GM21576 (cell line): ENCODE measurements around the gene ADARB1.

Experiments used
- ATAC-seq: cut with Tn5 transposase; IDR thresholded peaks from one replicate; pipeline ENCODE4 v1.9.1; 2021; ENCODE audit warnings: mild to moderate bottlenecking, moderate library complexity; ENCODE audit not compliant: unreplicated experiment

ADARB1 gene

DNA sequence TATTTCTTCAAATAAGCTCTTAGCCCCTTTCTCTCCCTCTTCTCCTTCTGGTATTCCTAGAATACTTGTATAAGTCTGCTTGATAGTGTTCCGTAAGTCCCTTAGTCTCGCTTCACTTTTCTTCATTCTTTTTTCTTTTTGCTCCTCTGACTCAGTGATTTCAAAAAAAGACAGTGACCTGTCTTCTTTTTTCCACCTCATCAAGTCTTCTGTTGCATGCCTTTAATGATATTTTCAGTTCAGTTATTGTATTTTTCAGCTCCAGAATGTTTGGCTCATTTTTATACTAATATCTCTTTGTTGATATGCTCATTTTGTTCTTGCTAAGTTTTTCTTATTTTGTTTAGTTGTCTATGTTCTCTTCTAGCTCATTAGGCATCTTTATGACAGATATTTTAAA is 115.6 kb downstream of the ADARB1 start:
- no peak for ATAC-seq

DNA sequence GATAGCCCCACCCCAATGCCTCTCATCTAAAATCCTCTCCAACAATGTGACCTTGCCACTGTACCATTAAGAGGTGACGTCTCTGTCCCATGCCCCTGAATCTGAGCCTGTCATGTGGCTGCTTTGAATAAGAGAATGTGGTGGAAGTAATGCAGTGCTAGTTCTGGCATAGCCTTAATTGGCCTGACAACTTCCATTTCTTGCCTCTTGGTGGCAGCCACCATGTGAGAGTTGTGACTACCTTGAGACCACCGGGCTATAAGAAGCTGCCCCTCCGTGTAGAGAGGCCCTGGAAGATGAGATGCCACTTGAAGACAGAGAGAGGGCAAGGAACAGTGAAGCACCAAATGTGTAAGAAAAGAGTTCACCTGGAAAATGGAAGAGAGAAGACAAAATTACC is 118.0 kb downstream of the ADARB1 start:
- ATAC-seq, result no peak

DNA sequence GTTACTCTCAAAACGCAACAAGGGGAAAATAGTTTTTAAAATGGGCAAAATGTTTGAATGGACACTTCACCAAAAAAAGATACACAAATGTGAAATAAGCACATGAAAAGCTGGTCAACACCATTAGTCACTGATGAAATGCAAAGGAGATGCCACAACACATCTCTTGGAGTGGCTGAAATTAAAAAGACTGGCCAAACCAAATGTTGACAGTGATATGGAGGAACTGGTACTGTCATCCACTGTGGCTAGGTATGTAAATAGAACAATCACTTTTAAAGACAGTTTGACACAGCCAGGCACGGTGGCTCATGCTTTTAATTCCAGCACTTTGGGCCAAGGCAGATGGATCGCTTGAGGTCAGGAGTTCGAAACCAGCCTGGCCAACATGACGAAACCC is 122.2 kb downstream of the ADARB1 start:
- ATAC-seq, result no peak

DNA sequence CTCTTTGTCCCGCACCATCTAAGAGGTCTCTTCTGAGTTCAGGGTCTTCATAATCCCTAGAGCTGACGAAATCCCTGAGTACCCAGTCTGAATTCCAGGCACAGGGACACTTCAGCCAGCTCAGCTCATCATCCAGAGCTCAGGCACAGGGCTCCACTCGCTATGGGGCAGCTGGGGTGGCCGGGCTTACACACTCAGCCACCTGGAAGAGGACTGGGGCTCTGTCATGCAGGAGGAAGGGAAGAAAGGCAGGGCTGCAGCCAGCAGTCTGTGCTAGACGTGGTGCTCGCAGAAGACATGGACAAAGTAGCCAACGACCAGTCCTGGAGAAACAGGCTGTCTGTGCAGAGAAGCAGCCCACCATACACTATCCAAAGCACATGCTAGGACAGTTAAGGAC is 124.8 kb downstream of the ADARB1 start:
- ATAC-seq, result no peak

DNA sequence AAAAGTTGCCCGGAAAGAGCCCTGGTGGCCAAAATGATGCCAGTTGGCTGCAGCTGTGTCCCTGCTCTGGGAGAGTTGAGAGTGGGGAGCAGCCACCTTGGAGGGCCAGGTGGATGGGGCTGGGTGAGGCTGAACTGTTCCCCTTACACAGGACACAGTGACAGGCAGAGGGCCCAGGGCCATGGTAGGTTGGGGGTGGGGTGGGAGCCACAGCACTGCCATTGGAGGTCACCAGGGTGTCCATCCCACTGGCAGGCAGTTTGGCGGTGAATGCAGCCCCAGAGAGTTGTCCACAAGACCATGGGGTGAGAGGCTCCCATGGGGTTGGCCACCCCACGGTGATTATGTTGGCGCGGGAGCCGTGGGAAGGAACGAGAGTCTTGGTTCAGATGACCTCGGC is 125.7 kb downstream of the ADARB1 start:
- no peak for ATAC-seq

- ATAC-seq, result no peak
Observed at GRCh38 chr21:45200581-45201296, 126.4 kb downstream of the ADARB1 start.

- ATAC-seq, result no peak
Observed at GRCh38 chr21:45202344-45202743, 128.0 kb downstream of the ADARB1 start.

DNA sequence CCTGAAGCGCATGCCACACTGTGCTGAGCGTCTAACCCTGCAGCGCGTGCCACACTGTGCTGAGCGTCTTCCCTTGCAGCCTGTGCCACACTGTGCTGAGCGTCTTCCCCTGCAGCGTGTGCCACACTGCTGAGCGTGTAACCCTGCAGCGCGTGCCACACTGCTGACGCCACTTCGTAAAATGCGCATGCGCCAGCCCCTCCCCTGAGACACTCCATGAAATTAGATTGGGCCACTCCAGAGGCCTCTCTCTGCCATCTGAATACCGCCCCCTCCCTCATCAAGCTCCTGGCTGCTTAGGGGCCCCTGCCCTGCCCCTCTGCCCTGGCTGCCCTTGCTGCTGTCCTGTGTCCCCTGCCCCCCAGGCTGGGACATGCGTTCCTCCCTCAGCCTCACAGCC is 128.5 kb downstream of the ADARB1 start:
- ATAC-seq, result no peak

DNA sequence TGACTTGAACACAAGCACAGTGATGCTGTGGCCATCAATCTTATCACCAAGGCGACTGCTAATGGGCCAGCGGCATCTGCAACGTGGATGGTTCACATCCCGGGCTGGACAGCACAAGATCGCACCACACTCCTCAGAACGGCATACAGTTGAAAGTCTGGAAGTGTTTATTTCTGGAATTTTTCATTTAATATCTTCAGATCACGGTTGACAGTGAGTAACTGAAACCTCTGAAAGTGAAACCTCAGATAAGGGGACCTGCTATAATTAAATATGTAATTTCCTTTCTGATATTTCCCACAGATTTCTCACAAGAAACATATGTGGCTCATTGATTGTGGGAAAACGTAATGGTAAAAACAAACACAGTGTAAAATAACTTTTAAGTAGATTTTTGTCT is 129.6 kb downstream of the ADARB1 start:
- ATAC-seq, result no peak

- no peak for ATAC-seq
Observed at GRCh38 chr21:45204395-45204794, 130.0 kb downstream of the ADARB1 start.

DNA sequence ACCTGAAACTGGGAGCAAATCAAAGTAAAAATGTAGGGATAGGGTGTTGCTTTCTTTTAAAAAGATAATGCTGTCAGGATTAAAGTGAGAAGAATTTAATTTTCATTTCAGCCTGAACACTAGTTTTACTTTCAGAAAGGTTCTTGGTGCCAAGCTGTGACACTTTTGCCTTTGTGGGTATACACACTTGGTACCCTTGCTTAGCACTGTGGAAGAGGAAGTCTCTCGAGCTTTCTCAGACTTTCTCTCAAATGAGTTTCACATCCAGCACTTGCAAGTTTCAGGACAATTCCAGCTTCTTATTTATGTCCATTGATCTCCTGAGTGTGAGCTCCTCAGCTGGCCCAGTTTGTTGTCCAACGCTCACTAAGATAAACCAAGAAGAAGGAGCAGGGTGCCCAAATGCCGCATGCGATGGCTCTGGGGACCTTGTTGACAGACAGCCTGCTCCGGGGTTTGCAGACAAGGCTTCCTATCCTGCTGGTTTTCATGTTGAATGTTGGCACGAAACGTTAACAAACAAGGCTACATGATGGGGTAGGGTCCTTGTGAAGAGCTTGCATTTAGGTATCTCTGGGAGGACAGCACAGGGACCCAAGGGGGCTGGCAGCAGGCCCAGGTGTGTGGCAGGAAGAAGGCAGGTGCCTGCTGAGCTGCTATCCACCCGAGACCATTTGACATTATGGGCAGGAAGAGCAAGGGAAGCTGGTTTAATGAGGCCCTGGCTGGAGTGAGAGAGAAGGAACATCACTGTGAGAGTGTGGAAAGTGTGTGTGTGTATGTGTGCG is 133.7 kb downstream of the ADARB1 start:
- no peak for ATAC-seq

DNA sequence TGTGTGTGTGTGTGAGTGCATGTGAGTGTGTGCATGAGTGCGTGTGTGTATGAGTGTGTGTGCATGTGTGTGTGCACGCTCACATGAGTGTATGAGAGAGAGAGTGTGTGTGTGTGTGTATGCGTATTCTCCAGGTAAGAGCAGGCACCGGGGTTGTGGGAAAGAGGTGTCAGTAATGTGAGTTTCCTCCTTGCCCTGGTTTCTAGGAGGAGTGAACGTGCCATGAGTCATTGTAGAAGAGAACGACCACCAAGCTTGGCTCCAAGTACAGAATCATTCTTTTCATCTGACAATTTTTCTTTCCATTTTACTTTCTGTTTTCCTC is 134.2 kb downstream of the ADARB1 start:
- no peak for ATAC-seq

DNA sequence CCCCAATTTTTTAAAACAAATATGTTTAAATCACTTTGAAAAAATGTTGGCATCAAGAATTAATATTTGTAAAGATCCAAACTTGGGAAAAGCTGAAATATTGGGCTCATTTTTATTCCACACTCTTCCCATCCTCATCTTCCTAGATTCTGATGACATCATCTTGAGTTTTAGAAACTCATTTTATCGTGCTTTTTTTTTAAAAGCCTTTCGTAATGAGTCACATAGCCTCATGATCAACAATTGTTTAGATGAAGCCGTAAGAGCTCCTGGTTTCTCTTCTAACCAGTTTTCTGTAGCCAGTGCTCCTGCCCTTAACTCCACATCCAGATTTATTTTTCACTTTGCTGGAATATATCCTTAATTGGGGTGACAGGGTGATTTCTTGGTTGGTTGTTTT is 134.7 kb downstream of the ADARB1 start:
- no peak for ATAC-seq

GRCh38 chr21:45209685-45210284 is 135.4 kb downstream of the ADARB1 start:
- no peak for ATAC-seq

DNA sequence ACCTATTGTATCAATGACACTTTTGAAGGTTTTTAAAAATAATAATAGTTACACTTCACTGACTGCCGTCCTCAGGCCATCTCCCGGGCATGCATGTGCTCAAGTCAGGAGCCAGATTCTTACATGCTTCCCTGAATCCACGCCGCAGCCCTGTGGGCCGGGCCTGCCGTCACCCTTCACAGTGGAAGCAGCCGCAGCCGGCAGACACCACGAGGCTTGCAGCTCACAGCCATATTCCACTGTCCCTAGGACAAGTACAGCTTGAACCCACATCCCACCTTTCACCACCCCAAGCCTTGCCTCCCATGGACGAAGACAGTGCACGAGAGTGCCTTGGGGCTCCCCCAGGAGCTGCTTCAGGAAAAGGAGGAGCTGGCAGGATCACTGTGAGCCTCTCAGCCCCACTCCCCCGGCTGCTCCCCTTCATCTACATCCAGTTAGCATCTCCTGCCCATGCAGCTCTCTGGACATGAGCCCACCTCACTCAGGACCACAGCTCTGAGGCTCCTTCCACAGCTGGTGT is 136.1 kb downstream of the ADARB1 start:
- ATAC-seq, result no peak

DNA sequence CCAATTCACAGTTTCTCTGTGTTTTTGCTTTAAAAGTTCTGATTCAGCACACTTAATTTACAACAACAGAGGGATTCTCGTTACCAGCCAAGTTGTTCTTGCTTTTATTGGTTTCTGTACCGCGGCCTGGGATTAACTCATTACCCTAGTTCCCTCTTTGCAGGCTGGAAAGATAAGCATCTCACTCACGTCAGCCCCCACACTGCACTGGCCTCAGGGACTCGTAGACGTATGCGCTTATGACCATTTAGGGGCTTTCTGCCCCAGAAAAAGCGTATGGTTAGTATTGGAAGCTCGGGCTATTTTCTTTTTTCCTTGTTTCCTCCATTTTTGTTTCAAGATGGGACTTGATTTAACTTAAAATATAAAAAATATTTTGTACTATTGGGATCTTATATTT is 137.3 kb downstream of the ADARB1 start:
- ATAC-seq, result no peak

DNA sequence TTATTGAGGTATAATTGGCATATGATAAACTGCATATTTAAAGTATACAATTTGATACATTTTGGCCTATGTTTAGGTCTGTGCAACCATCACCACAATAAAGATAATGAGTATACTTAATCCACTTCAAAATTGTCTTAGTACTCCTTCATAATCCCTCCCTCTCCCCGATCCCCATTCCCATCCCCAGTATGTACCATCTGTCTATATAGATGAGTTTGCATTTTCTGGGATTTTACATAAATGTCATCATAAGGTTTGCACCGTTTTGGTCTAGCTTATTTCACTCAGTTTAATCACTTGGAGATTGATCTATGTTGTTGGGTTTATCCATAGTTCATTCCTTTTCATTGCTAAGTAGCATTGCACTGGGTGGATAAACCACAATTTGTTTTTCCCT is 139.0 kb downstream of the ADARB1 start:
- no peak for ATAC-seq

DNA sequence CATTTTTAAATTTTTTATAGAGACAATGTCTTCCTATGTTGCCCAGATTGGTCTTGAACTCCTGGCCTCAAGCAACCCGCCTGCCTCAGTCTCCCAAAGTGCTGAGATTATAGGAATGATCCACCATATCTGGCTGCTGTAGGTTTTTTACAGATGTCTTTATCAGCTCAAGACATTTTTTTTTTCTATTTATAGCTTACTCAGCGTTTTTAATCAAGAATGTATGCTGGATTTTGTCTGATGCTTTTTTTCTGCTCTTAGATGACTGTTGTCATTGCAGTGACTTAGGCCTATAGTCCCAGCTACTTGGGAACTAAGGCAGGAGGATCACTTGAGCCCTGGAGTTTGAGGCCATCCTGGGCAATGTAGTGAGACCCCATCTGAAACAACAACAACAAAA is 140.8 kb downstream of the ADARB1 start:
- no peak for ATAC-seq

GRCh38 chr21:45217010-45217409 is 142.6 kb downstream of the ADARB1 start:
- ATAC-seq, result no peak

- ATAC-seq, result no peak
Observed at GRCh38 chr21:45219517-45219916, 145.1 kb downstream of the ADARB1 start.

GRCh38 chr21:45220071-45220481 is 145.7 kb downstream of the ADARB1 start:
- no peak for ATAC-seq
